Esophagus squamous epithelium (tissue), 5 donors: Measurements from ENCODE around the gene CBLB. TPM values are rescaled to one million over a fixed set of nuclear protein-coding genes. Genes with fewer than 3 reads are reported as not detected.

Experiments
- DNase-seq: peaks from one replicate; lab custom pipeline; 2025; lab: John Stamatoyannopoulos, UW
- H3K27ac ChIP-seq, 4 donors: fragments of 200-600 bp; sonication (generic); one replicate each; pipeline ENCODE4 v1.5.1; 2016 to 2019; ENCODE audit warnings: mild to moderate bottlenecking in 1 of 4
- H3K27me3 ChIP-seq, 4 donors: fragments of 200-600 bp; sonication (generic); 1 replicate in 3 of 4; 2 replicates in 1 of 4; pipeline versions ENCODE4 v1.5.1 to v1.6.0; 2017 to 2021; ENCODE audit warnings: antibody characterized with exemption in 1 of 4
- H3K36me3 ChIP-seq, 3 donors: fragments of 200-600 bp; sonication (generic); one replicate each; pipeline ENCODE4 v1.5.1; 2016 to 2019
- H3K4me1 ChIP-seq, 3 donors: fragments of 200-600 bp; sonication (generic); one replicate each; pipeline ENCODE4 v1.5.1; 2017 to 2019
- H3K4me3 ChIP-seq, 4 donors: fragments of 200-600 bp; sonication (generic); 1 replicate in 3 of 4; 2 replicates in 1 of 4; pipeline ENCODE4 v1.5.1; 2016 to 2019; ENCODE audit warnings: mild to moderate bottlenecking in 2 of 4, moderate library complexity in 1 of 4
- H3K9me3 ChIP-seq, 3 donors: fragments of 200-600 bp; sonication (generic); one replicate each; pipeline ENCODE4 v1.5.1; 2016 to 2019
- POLR2A ChIP-seq, 4 donors: fragments of 450-650 bp; IDR thresholded peaks; one replicate each; pipeline ENCODE4 v1.6.1; 2017; ENCODE audit warnings: antibody characterized with exemption in 4 of 4, mild to moderate bottlenecking in 4 of 4, moderate library complexity in 3 of 4
- WGBS, 2 donors: methylation state at CpG; one replicate each; pipeline ENCODE4 v1.1.5; 2018; 5-methylcytosine and 5-hydroxymethylcytosine counted together
- intact Hi-C: fragments of 100-400 bp; cut with DNase I; formaldehyde crosslinking; loops from one replicate; pipeline ENCODE4 v1.15.0; 2022
- total RNA-seq, 4 donors: library from RNA; depleted of rRNA; stranded (reverse); fragments of >200 nt; gene quantifications; one replicate each; pipeline ENCODE4 v1.1.0, GENCODE V29; 2016
- TF ChIP-seq, protein P1 (sequence below), 6 experiments: fragments of 450-650 bp in 4 of 6; fragments of 200-600 bp in 2 of 6; sonication (generic) in 2 of 6; IDR thresholded peaks; one replicate each; pipeline ENCODE4 v1.5.1; 2016 to 2019; ENCODE audit warnings: antibody characterized with exemption in 6 of 6, mild to moderate bottlenecking in 4 of 6, moderate library complexity in 4 of 6
- donor health status: DM: yes; HTN: yes; CAD: no.

CBLB gene
- total RNA-seq, 4 donors from 2014 or later: 6.7 to 29.4 (median 19.6) TPM

GRCh38 chr3:105773291-105773690 is 95.5 kb downstream of the CBLB start:
- no peaks in the 10 kb centered on the region for H3K9me3 ChIP-seq
- DNase-seq: no peak
- H3K4me3 ChIP-seq: no peak overlapping the region
- peaks cover 0 to 4% (median 0%) of the 10 kb centered on the region in 3 donors for H3K36me3 ChIP-seq
- intact Hi-C loops: no loop called here
- TF ChIP-seq POLR2A (IDR thresholded peaks at IDR 0.05): no peak
- TF ChIP-seq, protein P1, sequence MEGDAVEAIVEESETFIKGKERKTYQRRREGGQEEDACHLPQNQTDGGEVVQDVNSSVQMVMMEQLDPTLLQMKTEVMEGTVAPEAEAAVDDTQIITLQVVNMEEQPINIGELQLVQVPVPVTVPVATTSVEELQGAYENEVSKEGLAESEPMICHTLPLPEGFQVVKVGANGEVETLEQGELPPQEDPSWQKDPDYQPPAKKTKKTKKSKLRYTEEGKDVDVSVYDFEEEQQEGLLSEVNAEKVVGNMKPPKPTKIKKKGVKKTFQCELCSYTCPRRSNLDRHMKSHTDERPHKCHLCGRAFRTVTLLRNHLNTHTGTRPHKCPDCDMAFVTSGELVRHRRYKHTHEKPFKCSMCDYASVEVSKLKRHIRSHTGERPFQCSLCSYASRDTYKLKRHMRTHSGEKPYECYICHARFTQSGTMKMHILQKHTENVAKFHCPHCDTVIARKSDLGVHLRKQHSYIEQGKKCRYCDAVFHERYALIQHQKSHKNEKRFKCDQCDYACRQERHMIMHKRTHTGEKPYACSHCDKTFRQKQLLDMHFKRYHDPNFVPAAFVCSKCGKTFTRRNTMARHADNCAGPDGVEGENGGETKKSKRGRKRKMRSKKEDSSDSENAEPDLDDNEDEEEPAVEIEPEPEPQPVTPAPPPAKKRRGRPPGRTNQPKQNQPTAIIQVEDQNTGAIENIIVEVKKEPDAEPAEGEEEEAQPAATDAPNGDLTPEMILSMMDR (IDR thresholded peaks at IDR 0.05): no peak
- no peak overlapping the region for H3K27ac ChIP-seq
- 86 to 87% methylated on average over 5 of the region's 5 CpGs for WGBS, 2 donors
- no peaks in the 10 kb centered on the region for H3K27me3 ChIP-seq
- H3K4me1 ChIP-seq: peaks cover 0 to 9% (median 0%) of the 10 kb centered on the region in 3 donors

GRCh38 chr3:105772635-105773034 is 96.2 kb downstream of the CBLB start:
- WGBS, 2 donors: 75 to 86% methylated on average over 2 of the region's 2 CpGs

DNA sequence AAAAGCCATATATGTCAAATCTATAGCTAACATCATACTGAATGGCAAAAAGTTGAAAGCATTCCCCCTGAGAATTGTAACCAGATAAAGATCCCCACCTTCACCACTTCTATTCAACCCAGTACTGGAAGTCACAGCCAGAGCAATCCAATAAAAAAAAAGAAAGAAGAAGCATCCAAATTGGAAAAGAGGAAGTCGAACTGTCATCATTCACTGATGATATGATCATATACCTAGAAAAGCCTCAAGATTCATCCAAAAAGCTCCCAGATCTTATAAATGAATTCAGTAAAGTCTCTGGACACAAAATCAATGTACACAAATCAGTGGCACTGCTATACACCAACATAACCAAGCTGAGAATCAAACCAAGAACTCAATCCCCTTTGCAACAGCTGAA is 97.4 kb downstream of the CBLB start:
- Histone ChIP-seq H3K9me3 (no peaks in the 10 kb centered on the region), H3K36me3 (peaks cover 0 to 4% (median 0%) of the 10 kb centered on the region in 3 donors), H3K4me3 (no peak overlapping the region), H3K27ac (no peak overlapping the region), H3K27me3 (no peaks in the 10 kb centered on the region), H3K4me1 (peaks cover 0 to 13% (median 0%) of the 10 kb centered on the region in 3 donors)
- 91 to 100% methylated on average over 1 of the region's 1 CpG for WGBS, 2 donors
- no peak for TF ChIP-seq POLR2A (IDR thresholded peaks at IDR 0.05)
- TF ChIP-seq, protein P1 (IDR thresholded peaks at IDR 0.05): no peak
- DNase-seq: no peak
- intact Hi-C loops: no loop called here

More at GRCh38 chr3:105772635-105773034, 96.2 kb downstream of the CBLB start:
- no peak for DNase-seq
- no peak overlapping the region for H3K4me3 ChIP-seq
- peaks cover 0 to 11% (median 0%) of the 10 kb centered on the region in 3 donors for H3K4me1 ChIP-seq
- no peak overlapping the region for H3K27ac ChIP-seq
- H3K27me3 ChIP-seq: no peaks in the 10 kb centered on the region
- peaks cover 0 to 4% (median 0%) of the 10 kb centered on the region in 3 donors for H3K36me3 ChIP-seq
- intact Hi-C loops: no loop called here
- TF ChIP-seq POLR2A (IDR thresholded peaks at IDR 0.05): no peak
- TF ChIP-seq, protein P1 (IDR thresholded peaks at IDR 0.05): no peak
- H3K9me3 ChIP-seq: no peaks in the 10 kb centered on the region

DNA sequence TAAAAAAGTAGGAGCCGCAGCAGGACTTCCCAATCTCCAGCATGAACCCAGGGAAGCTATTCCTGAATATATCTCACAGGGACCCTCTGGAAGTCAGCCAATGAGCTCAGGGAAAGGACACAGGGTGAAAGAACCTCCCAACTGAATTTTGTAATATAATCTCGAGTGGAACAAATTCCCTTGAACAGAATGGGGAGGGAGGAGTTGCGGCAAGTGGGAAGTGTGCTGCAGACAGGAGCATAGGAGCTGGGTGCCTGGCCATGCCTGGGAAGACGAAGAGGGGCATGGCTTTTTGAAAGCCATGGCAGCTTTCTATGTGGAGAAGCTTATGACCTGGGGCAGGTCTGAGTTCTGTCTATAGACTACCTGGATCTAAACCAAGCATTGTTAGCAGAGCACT is 98.4 kb downstream of the CBLB start:
- no peak for DNase-seq
- Histone ChIP-seq H3K27ac (no peak overlapping the region), H3K4me3 (no peak overlapping the region), H3K9me3 (no peaks in the 10 kb centered on the region), H3K36me3 (peaks cover 0 to 4% (median 0%) of the 10 kb centered on the region in 3 donors), H3K4me1 (peaks cover 0 to 13% (median 0%) of the 10 kb centered on the region in 3 donors), H3K27me3 (no peaks in the 10 kb centered on the region)
- no peak for TF ChIP-seq POLR2A (IDR thresholded peaks at IDR 0.05)
- TF ChIP-seq, protein P1 (IDR thresholded peaks at IDR 0.05): no peak
- intact Hi-C loops: no loop called here
- 92 to 93% methylated on average over 4 of the region's 4 CpGs for WGBS, 2 donors

- TF ChIP-seq POLR2A (IDR thresholded peaks at IDR 0.05): no peak
- TF ChIP-seq, protein P1 (IDR thresholded peaks at IDR 0.05): no peak
- no peak for DNase-seq
- H3K27me3 ChIP-seq: no peaks in the 10 kb centered on the region
- intact Hi-C loops: no loop called here
- peaks cover 0 to 9% (median 0%) of the 10 kb centered on the region in 3 donors for H3K36me3 ChIP-seq
- no peak overlapping the region for H3K4me3 ChIP-seq
- H3K9me3 ChIP-seq: peaks cover 0 to 3% (median under 1%) of the 10 kb centered on the region in 3 donors
- peaks cover 0 to 4% (median 0%) of the 10 kb centered on the region in 3 donors for H3K4me1 ChIP-seq
- no peak overlapping the region for H3K27ac ChIP-seq
Observed at GRCh38 chr3:105767776-105768175, 101.0 kb downstream of the CBLB start.
